HepG2 (cell line): ENCODE results near the gene NEMF. TPM values are rescaled to one million over a fixed set of nuclear protein-coding genes. Genes with fewer than 3 reads are reported as not detected.

Experiments used
- ARID4A ChIP-seq: sonication (generic); formaldehyde crosslinking; IDR thresholded peaks from 2 replicates; pipeline ENCODE4 v1.5.0; 2020; ENCODE audit warnings: mild to moderate bottlenecking, missing genetic modification reagents, borderline replicate concordance
- BRF2 ChIP-seq: sonication (generic); formaldehyde crosslinking; IDR thresholded peaks from 2 replicates; pipeline ENCODE4 v1.8.1; 2022; ENCODE audit warnings: mild to moderate bottlenecking, missing genetic modification reagents
- KMT2B ChIP-seq: IDR thresholded peaks from 2 replicates; pipeline ENCODE4 v1.6.1; 2016; ENCODE audit warnings: missing genetic modification reagents, missing compliant biosample characterization
- MEIS2 ChIP-seq: sonication (generic); formaldehyde crosslinking; IDR thresholded peaks from 2 replicates; pipeline ENCODE4 v1.9.0; 2021; ENCODE audit warnings: mild to moderate bottlenecking, missing genetic modification reagents
- MLX ChIP-seq: IDR thresholded peaks from 2 replicates; pipeline ENCODE4 v1.6.1; 2016
- NFE2L1 ChIP-seq: sonication (generic); formaldehyde crosslinking; IDR thresholded peaks from 2 replicates; pipeline ENCODE4 v1.4.0; 2020; ENCODE audit warnings: missing genetic modification reagents, mild to moderate bottlenecking, borderline replicate concordance
- NR2F2 ChIP-seq: IDR thresholded peaks from 2 replicates; pipeline ENCODE4 v1.6.1; 2012; ENCODE audit warnings: low read depth, inconsistent platforms, borderline replicate concordance
- POLR2G ChIP-seq: fragments of 200-400 bp; formaldehyde crosslinking; IDR thresholded peaks from 2 replicates; pipeline ENCODE4 v1.6.1; 2018; ENCODE audit warnings: mild to moderate bottlenecking, low read depth, low read length, moderate library complexity
- ZNF362 ChIP-seq: sonication (generic); formaldehyde crosslinking; IDR thresholded peaks from 2 replicates; pipeline ENCODE4 v1.4.0; 2020; ENCODE audit warnings: missing genetic modification reagents, mild to moderate bottlenecking, borderline replicate concordance
- ZNF570 ChIP-seq: sonication (generic); formaldehyde crosslinking; IDR thresholded peaks from 2 replicates; pipeline ENCODE4 v1.4.0; 2020; ENCODE audit warnings: mild to moderate bottlenecking, missing genetic modification reagents, borderline replicate concordance
- ZNF574 ChIP-seq: sonication (generic); formaldehyde crosslinking; IDR thresholded peaks from 2 replicates; pipeline ENCODE4 v1.4.0; 2020; ENCODE audit warnings: missing genetic modification reagents
- ZNF614 ChIP-seq: IDR thresholded peaks from 2 replicates; pipeline ENCODE4 v1.6.1; 2018; ENCODE audit warnings: missing biosample characterization, missing genetic modification reagents, inconsistent platforms, borderline replicate concordance
- polyA plus RNA-seq, 8 experiments: library from polyadenylated mRNA; depleted of rRNA in 3 of 8; stranded (reverse) in 7 of 8; unstranded in 1 of 8; fragments of >200 nt; fragmentation: Illumina TruSeq in 4 of 8; extraction: Trizol in 4 of 8; gene quantifications; 2 replicates each; pipeline versions ENCODE4 v1.2.1 to v1.2.3, GENCODE V29; 2011 to 2016; ENCODE audit warnings: low read depth in 4 of 8, missing spikeins in 1 of 8, mixed read lengths in 1 of 8; ENCODE audit not compliant: insufficient read depth in 1 of 8
- total RNA-seq, 5 experiments: library from RNA; depleted of rRNA; stranded (reverse); fragments of >200 nt; fragmentation: Illumina TruSeq; extraction: Trizol; gene quantifications; 2 replicates each; pipeline ENCODE4 v1.2.3, GENCODE V29; 2016; ENCODE audit warnings: low read depth in 1 of 5

NEMF gene
- total and polyA plus RNA-seq, 2 of the 13 experiments (the other 11 are each of a cell fraction or from before 2014, with no cell fraction given): 21.3 to 57.9 TPM

GRCh38 chr14:49770212-49770817 lies 82.3 kb downstream of the NEMF start (continued):
- peak; percentile 63; the same call in 1 of the 2 replicates for TF ChIP-seq ARID4A (CRISPR knock-in tag)
- peak; percentile 67 for TF ChIP-seq MEIS2
- TF ChIP-seq ZNF614 (CRISPR knock-in tag): 0 out of 2 replicates have a peak, but pooled peaks have one; percentile 50
- TF ChIP-seq BRF2 (CRISPR knock-in tag): peak; percentile 86; the same call in 1 of the 2 replicates
- peak; percentile 64 for TF ChIP-seq KMT2B
- TF ChIP-seq ZNF574 (CRISPR knock-in tag): peak; percentile 67
- TF ChIP-seq ZNF362 (CRISPR knock-in tag): peak; percentile 53; the same call in 1 of the 2 replicates
- no peak for TF ChIP-seq NFE2L1 (CRISPR knock-in tag)
- TF ChIP-seq MLX (CRISPR knock-in tag): peak; percentile 67
- TF ChIP-seq NR2F2: peak; percentile 88
- TF ChIP-seq POLR2G: peak; percentile 92
- TF ChIP-seq ZNF570 (CRISPR knock-in tag): no peak
